ENCODE results near the gene WIPF3. TPM values are rescaled to one million over a fixed set of nuclear protein-coding genes. Genes with fewer than 3 reads are reported as not detected.

WIPF3 gene
- total RNA-seq, 2 donors from 2014 or later, result 3.0 to 85.9 TPM

- no peak for DNase-seq (ENCODE audit: low spot score)
- H3K36me3 ChIP-seq, result no peaks in the 10 kb centered on the region
- no peaks in the 10 kb centered on the region for H3K27me3 ChIP-seq (replicated peaks; ENCODE audit: insufficient read depth)
- no peaks in the 10 kb centered on the region for H3K9me3 ChIP-seq
- TF ChIP-seq, protein P1, sequence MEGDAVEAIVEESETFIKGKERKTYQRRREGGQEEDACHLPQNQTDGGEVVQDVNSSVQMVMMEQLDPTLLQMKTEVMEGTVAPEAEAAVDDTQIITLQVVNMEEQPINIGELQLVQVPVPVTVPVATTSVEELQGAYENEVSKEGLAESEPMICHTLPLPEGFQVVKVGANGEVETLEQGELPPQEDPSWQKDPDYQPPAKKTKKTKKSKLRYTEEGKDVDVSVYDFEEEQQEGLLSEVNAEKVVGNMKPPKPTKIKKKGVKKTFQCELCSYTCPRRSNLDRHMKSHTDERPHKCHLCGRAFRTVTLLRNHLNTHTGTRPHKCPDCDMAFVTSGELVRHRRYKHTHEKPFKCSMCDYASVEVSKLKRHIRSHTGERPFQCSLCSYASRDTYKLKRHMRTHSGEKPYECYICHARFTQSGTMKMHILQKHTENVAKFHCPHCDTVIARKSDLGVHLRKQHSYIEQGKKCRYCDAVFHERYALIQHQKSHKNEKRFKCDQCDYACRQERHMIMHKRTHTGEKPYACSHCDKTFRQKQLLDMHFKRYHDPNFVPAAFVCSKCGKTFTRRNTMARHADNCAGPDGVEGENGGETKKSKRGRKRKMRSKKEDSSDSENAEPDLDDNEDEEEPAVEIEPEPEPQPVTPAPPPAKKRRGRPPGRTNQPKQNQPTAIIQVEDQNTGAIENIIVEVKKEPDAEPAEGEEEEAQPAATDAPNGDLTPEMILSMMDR (IDR thresholded peaks at IDR 0.05), result no peak
- TF ChIP-seq POLR2AphosphoS5 (IDR thresholded peaks at IDR 0.05) (no peak), POLR2A (IDR thresholded peaks at IDR 0.05) (no peak)
- no peaks in the 10 kb centered on the region for H3K4me1 ChIP-seq (replicated peaks)
- intact Hi-C loops (cut with DNase I), result no loop called here
- no peak overlapping the region for H3K27ac ChIP-seq
- WGBS, result 89% methylated on average over 2 of the region's 2 CpGs
- no peak overlapping the region for H3K4me3 ChIP-seq
These were observed 20.2 kb downstream of the WIPF3 start for GRCh38 chr7:29826530-29826822.

- TF ChIP-seq POLR2A (IDR thresholded peaks at IDR 0.05) (no peak), POLR2AphosphoS5 (IDR thresholded peaks at IDR 0.05) (no peak)
- TF ChIP-seq, protein P1 (IDR thresholded peaks at IDR 0.05), result no peak
- Histone ChIP-seq H3K4me1 (replicated peaks) (no peaks in the 10 kb centered on the region), H3K27me3 (replicated peaks; ENCODE audit: insufficient read depth) (no peaks in the 10 kb centered on the region), H3K9me3 (no peaks in the 10 kb centered on the region), H3K27ac (no peak overlapping the region), H3K36me3 (no peaks in the 10 kb centered on the region), H3K4me3 (no peak overlapping the region)
- intact Hi-C loops (cut with DNase I), result no loop called here
- no peak for DNase-seq (ENCODE audit: low spot score)
These were observed 20.6 kb downstream of the WIPF3 start for GRCh38 chr7:29826904-29827303.

GRCh38 chr7:29831705-29832104, 25.4 kb downstream of the WIPF3 start:
- WGBS, result 92% methylated on average over 6 of the region's 6 CpGs
- intact Hi-C loops (cut with DNase I), result no loop called here
- Histone ChIP-seq H3K4me3 (no peak overlapping the region), H3K9me3 (no peaks in the 10 kb centered on the region), H3K27ac (no peak overlapping the region), H3K27me3 (replicated peaks; ENCODE audit: insufficient read depth) (no peaks in the 10 kb centered on the region), H3K36me3 (no peaks in the 10 kb centered on the region), H3K4me1 (replicated peaks) (no peaks in the 10 kb centered on the region)
- no peak for DNase-seq (ENCODE audit: low spot score)
- TF ChIP-seq POLR2A (IDR thresholded peaks at IDR 0.05) (no peak), POLR2AphosphoS5 (IDR thresholded peaks at IDR 0.05) (no peak)
- TF ChIP-seq, protein P1 (IDR thresholded peaks at IDR 0.05), result no peak

DNA sequence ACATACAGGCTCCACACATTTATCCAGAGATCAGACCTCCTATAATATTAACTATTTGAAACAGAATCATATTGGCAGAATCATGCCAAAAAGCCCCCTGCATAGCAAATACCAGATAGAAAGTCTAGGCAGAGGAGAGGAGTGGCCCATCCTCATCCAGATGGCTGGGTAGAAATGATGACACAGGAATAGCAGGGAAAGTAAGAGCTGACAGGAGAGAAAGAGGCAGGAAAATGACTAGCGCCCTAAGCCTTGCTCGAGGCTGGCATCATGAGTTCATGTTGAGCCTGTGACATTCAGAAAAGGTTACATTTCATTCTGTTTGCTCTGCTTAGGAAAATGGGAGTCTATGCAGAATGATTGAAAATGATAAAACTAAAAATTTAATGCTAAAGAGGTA, 27.6 kb downstream of the WIPF3 start:
- H3K27ac ChIP-seq, result no peak overlapping the region
- no peak for TF ChIP-seq POLR2A (IDR thresholded peaks at IDR 0.05)
- WGBS, result 88% methylated on average over 2 of the region's 2 CpGs
- DNase-seq (ENCODE audit: low spot score), result no peak
- H3K27me3 ChIP-seq (replicated peaks; ENCODE audit: insufficient read depth), result no peaks in the 10 kb centered on the region
- intact Hi-C loops (cut with DNase I), result no loop called here
- no peak overlapping the region for H3K4me3 ChIP-seq
- no peaks in the 10 kb centered on the region for H3K9me3 ChIP-seq
- H3K4me1 ChIP-seq (replicated peaks), result no peaks in the 10 kb centered on the region
- H3K36me3 ChIP-seq, result no peaks in the 10 kb centered on the region

- Histone ChIP-seq H3K27ac (no peak overlapping the region), H3K4me3 (no peak overlapping the region), H3K36me3 (no peaks in the 10 kb centered on the region), H3K9me3 (no peaks in the 10 kb centered on the region), H3K27me3 (replicated peaks; ENCODE audit: insufficient read depth) (no peaks in the 10 kb centered on the region), H3K4me1 (replicated peaks) (no peaks in the 10 kb centered on the region)
- intact Hi-C loops (cut with DNase I), result no loop called here
- 78% methylated on average over 12 of the region's 12 CpGs for WGBS
- TF ChIP-seq, protein P1 (IDR thresholded peaks at IDR 0.05), result no peak
- TF ChIP-seq POLR2AphosphoS5 (IDR thresholded peaks at IDR 0.05), result no peak
- no peak for TF ChIP-seq POLR2A (IDR thresholded peaks at IDR 0.05)
- no peak for DNase-seq (ENCODE audit: low spot score)
These were observed 29.4 kb downstream of the WIPF3 start for GRCh38 chr7:29835718-29836117.
